Esophagus mucosa (tissue), 1 donor: ENCODE measurements around the gene TESMIN. TPM values are rescaled to one million over a fixed set of nuclear protein-coding genes. Genes with fewer than 3 reads are reported as not detected.
A peak's percentile ranks its signal among the peaks of the same experiment; 100 is the strongest.

ENCODE experiments used
- ATAC-seq: fragments of 200-7000 bp; cut with Tn5 transposase; one replicate; pipeline ENCODE4 v1.9.1; 2020
- total RNA-seq: library from RNA; stranded (reverse); gene quantifications from one replicate; pipeline ENCODE4 v1.2.4, GENCODE V29; 2023
- donor health status: DM: yes; HTN: yes; CAD: no.

The TESMIN gene
- total RNA-seq, 1 donor from 2014 or later = 5.2 TPM

DNA sequence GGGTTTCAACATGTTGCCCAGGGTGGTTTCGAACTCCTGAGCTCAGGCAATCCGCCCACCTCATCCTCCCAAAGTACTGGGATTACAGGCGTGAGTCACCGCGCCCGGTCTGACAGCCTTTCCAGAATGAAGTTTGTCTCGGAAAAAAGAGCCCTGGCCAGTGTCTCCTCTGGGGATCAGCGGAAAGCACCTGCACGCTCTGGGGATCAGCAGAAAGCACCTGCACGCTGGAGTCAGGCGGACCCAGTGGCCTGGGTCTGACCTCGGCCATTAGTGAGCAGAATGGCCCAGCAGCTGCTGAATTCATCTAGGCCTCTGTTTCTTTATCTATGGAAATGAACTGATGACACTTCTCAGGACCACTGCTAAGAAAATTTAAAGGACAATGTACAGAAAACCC is 10.5 kb upstream of the TESMIN start:
- no peak for ATAC-seq

DNA sequence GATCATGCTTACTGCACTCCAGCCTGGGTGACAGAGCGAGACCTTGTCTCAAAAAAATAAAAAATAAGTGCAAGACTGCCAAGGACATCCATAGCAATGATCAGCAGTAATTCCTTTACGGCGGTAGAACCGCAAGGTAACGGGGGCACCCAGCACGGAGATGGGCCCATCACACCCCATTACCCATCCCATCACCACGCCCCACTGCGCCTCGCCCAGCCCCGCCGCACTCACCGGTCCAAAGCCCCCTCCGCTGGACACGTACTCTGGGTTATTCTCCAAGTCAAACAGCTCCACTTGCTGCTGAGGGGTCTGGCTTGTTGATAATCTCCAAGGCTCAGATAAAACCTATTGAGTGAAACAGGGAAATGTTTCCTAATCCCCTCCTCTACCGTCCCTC is 8.7 kb upstream of the TESMIN start:
- no peak for ATAC-seq

DNA sequence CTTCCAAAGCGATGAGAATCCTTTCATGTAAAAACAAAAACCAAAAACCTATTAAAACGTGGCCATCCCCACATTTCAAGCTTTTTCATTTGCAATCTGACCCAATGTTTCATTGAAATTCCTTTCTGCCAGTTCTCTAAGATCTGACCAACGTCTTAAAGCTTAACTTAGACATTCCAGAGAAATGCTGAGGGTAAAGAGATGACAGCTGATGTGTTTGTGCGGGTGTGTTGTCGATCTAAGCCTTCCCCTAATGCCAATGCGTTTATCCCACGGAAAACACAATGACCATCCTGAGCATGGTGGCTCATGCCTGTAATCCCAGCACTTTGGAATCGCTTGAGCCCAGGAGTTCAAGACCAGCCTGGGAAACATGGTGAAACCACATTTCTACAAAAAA is 6.4 kb upstream of the TESMIN start:
- no peak for ATAC-seq

DNA sequence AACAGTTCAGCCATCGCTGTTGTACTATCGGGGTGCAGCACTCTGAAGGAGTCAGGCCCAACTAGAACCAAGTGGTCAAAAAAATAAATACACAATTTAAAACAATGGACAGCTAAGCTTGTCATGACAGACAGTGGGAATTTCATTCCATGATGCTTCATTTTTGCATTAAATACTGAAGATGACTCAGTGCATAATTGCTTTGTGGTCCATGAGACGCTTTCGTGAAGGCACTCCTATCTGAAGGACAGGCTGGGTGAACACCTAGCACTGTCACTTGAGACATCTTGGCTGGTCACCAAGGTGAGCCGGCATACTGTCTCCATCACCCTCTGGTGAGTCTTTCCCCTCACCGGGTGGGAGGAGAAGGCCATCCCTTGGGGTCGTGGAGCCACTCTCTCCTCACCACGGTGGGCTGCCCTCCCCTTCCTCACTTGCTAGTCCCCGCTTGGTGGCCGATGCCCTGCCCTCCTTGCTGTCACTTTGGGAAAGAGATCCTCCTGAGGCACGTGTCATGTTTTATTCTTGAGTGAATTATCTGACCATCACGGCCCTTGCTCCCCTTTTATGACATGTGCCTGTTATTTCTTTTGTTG is 4.9 kb upstream of the TESMIN start:
- no peak for ATAC-seq

GRCh38 chr11:68753300-68753699 is 2.0 kb upstream of the TESMIN start:
- no peak for ATAC-seq

DNA sequence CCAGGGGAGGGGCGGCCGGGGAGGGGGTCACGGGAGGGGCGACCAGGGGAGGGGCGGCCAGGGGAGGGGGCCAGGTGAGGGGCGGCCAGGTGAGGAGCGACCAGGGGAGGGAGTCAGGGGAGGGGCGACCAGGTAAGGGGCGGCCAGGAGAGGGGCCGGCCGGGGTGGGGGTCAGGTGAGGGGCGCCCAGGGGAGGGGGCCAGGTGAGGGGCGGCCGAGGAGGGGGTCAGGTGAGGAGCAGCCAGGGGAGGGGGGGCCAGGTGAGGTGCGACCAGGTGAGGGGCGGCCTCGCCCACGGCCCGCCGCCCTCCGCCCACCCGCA is 355 bp downstream of the TESMIN start:
- peak; percentile 8 for ATAC-seq

- no peak for ATAC-seq
Measured at GRCh38 chr11:68750195-68751003, 921 bp downstream of the TESMIN start.

- ATAC-seq = no peak
Measured at GRCh38 chr11:68749229-68750123, 1.8 kb downstream of the TESMIN start.

- ATAC-seq = no peak
Measured at GRCh38 chr11:68748061-68748460, 3.3 kb downstream of the TESMIN start.

DNA sequence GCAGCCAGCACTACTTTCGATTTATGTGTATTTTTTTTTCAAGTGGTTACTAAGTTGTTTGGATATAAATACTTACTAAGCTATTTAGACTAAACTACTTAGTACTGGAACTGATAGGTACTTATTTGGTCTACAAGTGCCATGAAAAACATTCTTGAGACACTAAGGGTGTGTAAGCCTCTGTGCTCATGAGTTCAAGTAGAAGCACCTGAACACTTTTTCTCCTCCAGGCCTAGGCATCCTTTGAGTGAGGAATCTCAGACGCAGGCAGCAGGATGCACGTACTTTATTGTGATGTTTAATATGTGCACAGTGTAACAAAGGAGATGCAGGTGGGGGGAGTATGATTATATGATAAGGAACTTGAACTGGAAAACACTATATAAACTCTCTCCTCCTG is 7.8 kb downstream of the TESMIN start:
- no peak for ATAC-seq

DNA sequence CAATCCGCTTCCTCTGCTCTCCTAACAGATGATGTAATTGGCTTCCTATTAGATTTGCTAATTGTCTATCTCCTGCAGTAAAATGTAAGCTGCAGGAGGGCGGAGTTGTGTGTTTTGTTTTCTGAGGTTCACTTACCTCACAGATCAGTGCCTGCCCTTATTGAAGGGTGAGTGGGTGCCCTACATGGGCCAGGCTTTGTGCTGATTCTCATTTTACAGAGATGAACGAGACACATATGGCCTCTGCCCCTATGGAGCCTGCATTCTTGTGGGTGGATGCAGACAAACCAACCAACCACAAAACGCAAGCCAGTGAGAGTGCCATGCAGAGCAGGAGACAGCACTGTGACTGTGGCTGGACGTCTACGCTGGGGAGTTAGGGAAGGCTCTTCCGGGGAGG is 9.9 kb downstream of the TESMIN start:
- ATAC-seq = no peak

DNA sequence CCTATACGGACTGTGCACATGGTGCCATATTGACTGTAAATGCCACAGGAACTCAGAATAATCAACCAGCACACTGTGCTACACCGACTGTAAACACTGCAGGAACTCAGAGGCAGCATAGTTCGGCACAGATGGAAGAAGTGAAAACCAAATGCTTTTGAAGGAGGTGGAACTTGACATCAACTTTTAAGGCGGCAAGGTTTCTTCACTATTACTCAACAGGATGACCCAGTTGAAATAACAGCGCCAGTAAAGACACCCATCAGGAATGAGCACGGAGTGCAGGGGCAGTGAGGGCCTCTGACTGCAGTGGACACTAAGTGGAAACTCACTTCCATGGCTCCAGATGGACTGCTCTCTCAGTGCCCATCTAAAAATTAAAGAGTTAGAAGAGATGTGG is 15.7 kb downstream of the TESMIN start:
- no peak for ATAC-seq

DNA sequence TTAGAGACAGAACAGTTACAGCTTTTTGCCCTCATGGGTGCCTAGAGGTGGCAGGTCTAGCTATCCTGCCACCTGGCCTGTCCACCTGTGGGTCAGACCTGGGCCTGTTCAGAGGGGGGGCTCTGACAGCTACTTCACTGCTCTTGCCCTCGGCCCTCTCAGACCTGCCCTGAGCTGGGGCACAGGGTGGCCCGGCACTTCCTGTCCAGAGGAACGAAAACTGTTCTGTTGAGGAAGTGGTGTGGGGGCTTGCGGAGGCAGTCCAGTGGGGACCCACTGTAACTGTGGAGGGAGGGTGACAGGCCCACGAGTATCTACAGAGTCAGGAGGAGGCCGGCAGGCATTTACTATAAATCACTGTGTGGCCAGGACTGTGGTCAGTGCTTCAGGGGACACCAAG is 16.2 kb downstream of the TESMIN start:
- peak; percentile 17 for ATAC-seq

- ATAC-seq = no peak
Measured at GRCh38 chr11:68734111-68734510, 17.2 kb downstream of the TESMIN start.

- no peak for ATAC-seq
Measured at GRCh38 chr11:68727783-68728182, 23.5 kb downstream of the TESMIN start.

- no peak for ATAC-seq
Measured at GRCh38 chr11:68724293-68724692, 27.0 kb downstream of the TESMIN start.

DNA sequence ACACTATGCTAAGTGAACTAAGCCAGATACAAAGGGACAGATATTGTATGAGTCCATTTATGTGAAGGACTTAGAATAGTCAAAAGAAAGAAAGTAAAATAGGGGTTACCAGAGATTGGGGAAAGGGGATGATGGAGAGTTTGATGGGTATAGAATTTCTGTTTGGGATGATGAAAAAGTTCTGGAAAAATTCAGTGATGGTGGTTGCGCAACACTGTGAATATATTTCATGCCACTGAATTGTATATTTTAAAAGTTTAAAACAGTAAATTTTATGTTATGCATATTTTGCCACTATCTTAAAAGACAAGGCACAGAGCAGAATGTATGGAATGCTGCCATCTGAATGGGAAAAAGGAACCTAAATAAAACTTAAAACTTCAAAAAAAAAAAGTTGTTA is 29.2 kb downstream of the TESMIN start:
- no peak for ATAC-seq

DNA sequence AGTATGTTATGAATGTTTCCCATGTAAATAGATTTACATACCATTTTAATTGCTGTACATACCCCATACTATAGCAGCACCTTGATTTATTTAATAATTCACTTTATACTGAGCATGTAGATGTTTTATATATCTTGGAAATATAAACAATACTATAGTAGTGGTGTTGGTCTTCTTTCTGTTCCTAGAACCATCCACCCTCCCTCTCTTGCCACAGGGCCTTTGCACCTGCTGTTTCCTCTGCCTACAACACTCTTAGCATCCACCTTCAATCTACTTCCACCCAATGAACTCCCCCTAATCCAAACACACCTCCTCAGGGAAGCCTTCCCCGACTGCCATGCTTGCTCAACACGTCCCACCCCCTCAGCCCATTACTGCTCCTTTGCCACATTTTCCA is 30.2 kb downstream of the TESMIN start:
- no peak for ATAC-seq

DNA sequence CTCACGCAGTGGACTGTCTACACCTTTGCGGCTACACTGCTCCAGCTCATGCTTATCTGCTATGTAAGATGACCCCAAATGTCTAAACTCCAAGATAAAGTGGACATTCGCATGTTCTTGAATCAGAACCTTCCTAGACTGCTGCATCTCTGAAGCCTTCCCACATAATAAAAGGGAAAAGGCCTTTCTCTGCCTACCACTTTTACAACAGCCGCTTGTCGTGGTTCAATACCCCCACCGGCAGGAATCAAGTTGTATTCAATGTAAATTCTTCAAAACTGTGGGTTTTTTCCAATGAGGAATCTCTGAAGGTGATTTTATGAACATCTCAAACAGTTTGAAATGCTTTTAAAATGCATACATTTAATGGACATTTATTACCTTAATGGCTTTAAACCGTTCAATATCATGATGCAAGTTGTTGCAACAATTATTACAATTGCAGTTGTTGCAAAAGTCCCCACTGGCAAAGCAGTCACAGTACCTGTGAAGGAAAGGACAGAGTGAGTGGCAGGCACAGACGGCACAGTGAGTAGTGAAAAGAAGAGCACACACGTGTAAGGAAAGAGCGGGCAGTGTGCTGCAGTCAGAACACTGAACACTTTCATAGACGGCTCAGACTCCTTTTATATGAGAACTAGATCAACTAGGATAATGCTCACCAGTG is 35.7 kb downstream of the TESMIN start:
- no peak for ATAC-seq

- no peak for ATAC-seq
Measured at GRCh38 chr11:68714060-68714856, 37.1 kb downstream of the TESMIN start.

DNA sequence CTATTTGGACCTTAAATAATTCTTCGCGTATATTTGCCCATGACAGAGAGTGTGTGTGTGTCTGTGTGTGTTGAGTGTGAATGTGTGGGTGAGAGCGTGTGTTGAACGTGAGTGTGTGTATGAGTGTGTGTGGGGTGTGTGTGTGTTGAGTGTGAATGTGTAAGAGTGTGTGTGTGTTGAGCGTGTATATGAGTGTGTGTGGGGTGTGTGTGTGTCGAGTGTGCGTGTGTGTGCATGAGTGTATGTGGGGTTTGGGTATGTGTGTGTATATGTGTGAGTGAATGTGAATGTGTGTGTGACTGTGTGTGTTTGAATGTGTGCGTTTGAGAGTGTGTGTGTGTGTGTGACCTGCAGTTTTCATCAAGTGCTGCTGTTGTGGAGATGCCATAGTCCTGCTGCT is 40.2 kb downstream of the TESMIN start:
- no peak for ATAC-seq

DNA sequence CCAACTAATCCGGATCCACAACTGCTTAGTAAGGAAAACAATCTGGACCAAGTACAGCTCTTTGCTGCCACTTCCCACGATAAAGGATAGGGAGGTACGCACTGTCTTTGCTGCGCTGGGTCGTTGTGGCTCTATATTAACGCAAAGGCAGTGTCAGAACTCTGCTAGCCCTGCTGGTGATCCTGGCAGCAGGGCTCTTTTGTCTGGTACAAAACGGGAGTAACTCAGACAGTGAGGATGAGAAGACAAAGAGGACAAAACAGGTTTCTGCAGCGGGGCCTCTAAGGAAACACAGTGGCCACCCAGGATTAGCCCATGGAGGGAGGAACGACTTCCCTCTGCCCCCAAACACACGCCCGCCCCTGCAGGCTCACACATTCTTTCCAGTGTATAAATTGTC is 40.9 kb downstream of the TESMIN start:
- no peak for ATAC-seq
